Tibial nerve (tissue), 4 donors: ENCODE results near the gene HIPK3. TPM values are rescaled to one million over a fixed set of nuclear protein-coding genes. Genes with fewer than 3 reads are reported as not detected.
"Not testable (repeated sequence)": the region's sequence is repeated elsewhere in the genome, so short reads cannot be mapped to it uniquely, and the experiment has no call there.

ENCODE experiments used
- DNase-seq, 2 donors: peaks; one replicate each; pipeline ENCODE4 v3.0.0-alpha.2; 2019; ENCODE audit warnings: low spot score in 2 of 2
- H3K27ac ChIP-seq, 4 donors: fragments of 200-600 bp; sonication (generic) in 3 of 4; one replicate each; pipeline ENCODE4 v1.5.1; 2017 to 2019; ENCODE audit warnings: mild to moderate bottlenecking in 1 of 4
- H3K27me3 ChIP-seq, 2 donors: fragments of 200-600 bp; sonication (generic) in 1 of 2; one replicate each; pipeline versions ENCODE4 v1.5.1 to v1.6.0; 2017 to 2019
- H3K36me3 ChIP-seq, 3 donors: fragments of 200-600 bp; sonication (generic); one replicate each; pipeline ENCODE4 v1.5.1; 2018 to 2019
- H3K4me1 ChIP-seq, 4 donors: fragments of 200-600 bp; sonication (generic) in 3 of 4; one replicate each; pipeline ENCODE4 v1.5.1; 2017 to 2019
- H3K4me3 ChIP-seq, 4 donors: fragments of 200-600 bp; sonication (generic) in 3 of 4; one replicate each; pipeline ENCODE4 v1.5.1; 2017 to 2019; ENCODE audit warnings: mild to moderate bottlenecking in 1 of 4, moderate library complexity in 1 of 4
- H3K9me3 ChIP-seq, 4 donors: fragments of 200-600 bp; sonication (generic) in 3 of 4; one replicate each; pipeline ENCODE4 v1.5.1; 2017 to 2019
- CTCF ChIP-seq, 5 experiments: fragments of 200-600 bp in 3 of 5; fragments of 450-650 bp in 2 of 5; sonication (generic) in 3 of 5; IDR thresholded peaks; one replicate each; pipeline ENCODE4 v1.5.1; 2016 to 2019; ENCODE audit warnings: antibody characterized with exemption in 5 of 5, mild to moderate bottlenecking in 3 of 5, moderate library complexity in 2 of 5
- EP300 ChIP-seq, 2 donors: sonication (generic); formaldehyde crosslinking; IDR thresholded peaks; one replicate each; pipeline ENCODE4 v1.6.1; 2017; ENCODE audit warnings: antibody characterized with exemption in 2 of 2, mild to moderate bottlenecking in 1 of 2
- POLR2A ChIP-seq, 2 donors: fragments of 450-650 bp; IDR thresholded peaks; one replicate each; pipeline ENCODE4 v1.6.1; 2017; ENCODE audit warnings: antibody characterized with exemption in 2 of 2, mild to moderate bottlenecking in 2 of 2, moderate library complexity in 2 of 2
- WGBS, 2 donors: methylation state at CpG; one replicate each; pipeline ENCODE4 v1.1.5; 2018; 5-methylcytosine and 5-hydroxymethylcytosine counted together
- total RNA-seq, 4 donors: library from RNA; depleted of rRNA; stranded (reverse); fragments of >200 nt; gene quantifications; one replicate each; pipeline ENCODE4 v1.1.0, GENCODE V29; 2016

HIPK3 gene
- total RNA-seq, 4 donors from 2014 or later, result 212 to 302 (median 246) TPM

DNA sequence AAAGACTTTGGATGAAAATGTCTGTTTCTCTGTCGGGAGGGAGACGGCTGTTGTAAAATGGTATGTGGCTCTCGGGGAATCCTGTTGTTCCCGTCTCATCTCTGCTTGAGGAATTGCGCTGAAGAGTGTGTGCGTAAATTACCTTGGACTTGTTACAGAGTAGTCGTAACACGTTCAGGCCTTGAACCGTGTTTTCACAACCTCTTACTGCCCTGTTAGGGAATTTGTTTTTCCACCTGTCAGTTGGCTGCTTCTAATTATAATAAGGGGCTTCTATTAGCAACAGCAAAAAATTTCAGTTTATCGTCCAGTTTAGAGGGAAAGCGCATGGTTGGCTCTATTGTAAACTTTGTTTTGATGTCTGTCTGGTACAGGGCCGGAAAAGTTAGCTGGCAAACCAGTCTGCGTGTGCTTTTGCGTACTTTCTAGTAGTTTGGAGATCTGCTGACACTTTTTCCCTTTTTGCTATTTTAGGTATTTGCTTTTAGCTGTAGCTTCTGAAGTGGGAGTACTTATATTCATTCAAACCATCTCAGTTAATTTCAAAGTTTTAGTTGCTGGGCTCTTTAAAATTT is 1.5 kb downstream of the HIPK3 start:
- Histone ChIP-seq H3K4me1 (peaks cover 0 to 54% (median 24%) of the 10 kb centered on the region in 4 donors), H3K27me3 (no peaks in the 10 kb centered on the region), H3K27ac (peak overlapping the region; percentile 97 to 100 (median 100)), H3K36me3 (no peaks in the 10 kb centered on the region), H3K4me3 (peak overlapping the region; percentile 66 to 96 (median 81)), H3K9me3 (no peaks in the 10 kb centered on the region)
- TF ChIP-seq POLR2A (IDR thresholded peaks at IDR 0.05) (no peak), EP300 (IDR thresholded peaks at IDR 0.05) (peak in 1 of 2 donors; percentile 33), CTCF (IDR thresholded peaks at IDR 0.05) (no peak)
- WGBS, 2 donors, result 0 to 1% methylated on average over 14 of the region's 14 CpGs
- peak in 1 of 2 donors; percentile 45 for DNase-seq

DNA sequence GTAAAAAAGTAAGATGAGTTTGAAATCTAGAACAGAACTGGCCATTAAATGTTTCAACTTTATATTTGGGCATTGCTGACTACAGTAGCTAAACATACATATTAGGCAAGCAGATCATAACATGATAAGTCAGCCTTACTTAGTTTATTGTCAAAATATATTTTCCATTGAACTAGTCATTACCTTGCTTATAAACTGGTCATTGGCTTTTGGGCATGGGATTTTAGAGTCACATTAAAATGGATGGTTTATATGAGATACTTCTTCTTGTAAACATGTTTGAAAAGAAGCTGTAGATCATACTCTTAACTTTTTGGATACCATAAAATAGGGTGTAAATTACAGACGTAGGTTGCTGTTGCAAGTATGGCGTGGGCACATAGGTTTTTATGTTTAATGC is 2.7 kb downstream of the HIPK3 start:
- Histone ChIP-seq H3K4me3 (peak overlapping the region; percentile 66 to 96 (median 81)), H3K36me3 (no peaks in the 10 kb centered on the region), H3K27ac (peak overlapping the region; percentile 97 to 100 (median 100)), H3K27me3 (no peaks in the 10 kb centered on the region), H3K9me3 (no peaks in the 10 kb centered on the region), H3K4me1 (peaks cover 3 to 65% (median 29%) of the 10 kb centered on the region in 4 donors)
- 29 to 40% methylated on average over 2 of the region's 2 CpGs for WGBS, 2 donors
- TF ChIP-seq POLR2A (IDR thresholded peaks at IDR 0.05) (no peak), CTCF (IDR thresholded peaks at IDR 0.05) (no peak), EP300 (IDR thresholded peaks at IDR 0.05) (no peak)
- DNase-seq, result no peak

GRCh38 chr11:33261350-33261749 is 4.2 kb downstream of the HIPK3 start:
- H3K4me3 ChIP-seq, result peak overlapping the region in 1 of 4 donors; percentile 15
- not testable (repeated sequence) for H3K9me3 ChIP-seq, DNase-seq, H3K27me3 ChIP-seq, H3K36me3 ChIP-seq
- H3K4me1 ChIP-seq, result peaks cover 3 to 67% (median 34%) of the 10 kb centered on the region in 4 donors
- peak overlapping the region in 3 of 4 donors; percentile 3 to 100 (median 100) for H3K27ac ChIP-seq
- WGBS, 2 donors, result 88 to 90% methylated on average over 1 of the region's 1 CpG

DNA sequence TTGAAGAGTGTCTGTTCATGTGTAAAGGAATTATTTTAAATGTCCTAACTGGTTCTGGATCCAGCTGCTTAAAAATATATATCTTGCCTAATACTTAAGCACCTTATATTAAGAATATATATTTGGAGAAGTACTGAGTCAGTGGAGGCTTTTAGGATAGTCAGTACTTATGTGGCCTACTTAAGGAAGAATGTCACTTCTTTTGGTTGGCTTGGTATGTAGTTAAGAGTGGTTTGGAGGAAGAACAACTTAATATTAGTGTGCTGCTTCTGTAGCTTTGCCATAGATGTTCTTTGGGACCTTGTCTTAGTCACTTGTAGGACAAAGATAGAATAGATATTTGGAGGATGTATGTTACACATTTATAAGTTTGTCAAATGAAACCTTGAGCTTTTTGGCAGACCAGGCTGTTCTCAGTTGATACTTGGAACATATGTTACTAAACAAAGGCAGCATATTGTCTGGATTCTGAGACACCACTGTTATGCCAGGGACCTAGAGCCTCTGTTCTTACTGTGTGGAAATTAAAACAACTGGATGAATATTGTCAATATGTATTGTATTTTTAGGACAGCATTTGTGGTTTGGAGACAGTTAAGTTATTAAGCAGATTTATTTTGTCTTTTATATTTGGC is 4.9 kb downstream of the HIPK3 start:
- TF ChIP-seq POLR2A (IDR thresholded peaks at IDR 0.05), result no peak
- TF ChIP-seq CTCF (IDR thresholded peaks at IDR 0.05), result no peak
- TF ChIP-seq EP300 (IDR thresholded peaks at IDR 0.05), result no peak
- Histone ChIP-seq H3K4me3 (peak overlapping the region in 1 of 4 donors; percentile 15), H3K27ac (peak overlapping the region; percentile 3 to 100 (median 58)), H3K36me3 (no peaks in the 10 kb centered on the region), H3K27me3 (no peaks in the 10 kb centered on the region), H3K4me1 (peaks cover 3 to 71% (median 39%) of the 10 kb centered on the region in 4 donors), H3K9me3 (no peaks in the 10 kb centered on the region)
- no peak for DNase-seq

DNA sequence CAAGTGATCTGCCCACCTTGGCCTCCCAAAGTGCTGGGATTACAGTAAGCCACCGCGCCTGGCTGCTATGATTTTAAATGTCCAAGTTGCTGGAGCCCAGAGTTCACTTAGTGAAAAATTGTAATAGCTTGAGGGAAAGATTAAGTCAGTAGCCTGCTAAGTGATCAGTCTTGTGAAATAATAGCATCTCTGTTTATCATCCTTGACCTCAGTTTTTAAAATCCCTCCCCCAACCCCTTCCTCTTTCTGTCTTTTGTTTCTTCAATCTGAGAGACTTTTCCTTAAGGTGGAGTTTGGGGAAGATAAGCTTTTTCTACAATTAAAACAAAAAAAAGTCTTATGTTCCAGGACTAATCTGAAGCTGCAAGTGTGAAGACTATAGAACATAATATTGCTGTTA is 6.4 kb downstream of the HIPK3 start:
- Histone ChIP-seq H3K4me3 (peak overlapping the region in 1 of 4 donors; percentile 6), H3K27ac (peak overlapping the region in 3 of 4 donors; percentile 1 to 100 (median 100)), H3K9me3 (no peaks in the 10 kb centered on the region), H3K36me3 (no peaks in the 10 kb centered on the region), H3K27me3 (no peaks in the 10 kb centered on the region), H3K4me1 (peaks cover 3 to 85% (median 44%) of the 10 kb centered on the region in 4 donors)
- TF ChIP-seq CTCF (IDR thresholded peaks at IDR 0.05) (no peak), EP300 (IDR thresholded peaks at IDR 0.05) (no peak), POLR2A (IDR thresholded peaks at IDR 0.05) (no peak)
- DNase-seq, result no peak
- WGBS, 2 donors, result 52 to 57% methylated on average over 2 of the region's 2 CpGs
